Activated gamma-delta T cell treated with anti-CD3 and anti-CD28 coated beads, Interleukin-2, amount 50 U/mL, for 16 hours (primary cell): ENCODE results near the gene USHBP1.

Experiments used
- DNase-seq: peaks from one replicate; pipeline ENCODE4 v3.0.0-alpha.2; 2020; ENCODE audit warnings: low read depth

Gene USHBP1

DNA sequence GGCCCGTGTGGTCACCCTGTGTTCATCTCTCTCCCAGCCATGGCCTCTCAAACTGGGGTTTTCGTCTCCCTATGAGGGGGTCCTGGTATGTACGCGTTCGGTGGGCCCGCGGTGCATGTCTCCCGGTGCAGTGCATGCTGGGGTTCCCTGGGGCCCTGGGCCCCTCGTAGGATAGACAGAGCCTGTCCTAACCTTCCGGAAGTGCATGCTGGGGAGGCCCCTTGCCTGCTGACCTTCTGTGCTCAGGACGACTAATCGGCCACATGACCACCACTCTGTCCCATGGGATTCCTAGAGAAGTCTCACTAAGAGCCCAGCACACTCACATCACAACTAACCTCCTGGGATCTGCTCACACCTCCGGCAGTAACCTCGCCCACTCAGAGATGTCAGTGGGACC lies 54.2 kb downstream of the USHBP1 start:
- no peak for DNase-seq

DNA sequence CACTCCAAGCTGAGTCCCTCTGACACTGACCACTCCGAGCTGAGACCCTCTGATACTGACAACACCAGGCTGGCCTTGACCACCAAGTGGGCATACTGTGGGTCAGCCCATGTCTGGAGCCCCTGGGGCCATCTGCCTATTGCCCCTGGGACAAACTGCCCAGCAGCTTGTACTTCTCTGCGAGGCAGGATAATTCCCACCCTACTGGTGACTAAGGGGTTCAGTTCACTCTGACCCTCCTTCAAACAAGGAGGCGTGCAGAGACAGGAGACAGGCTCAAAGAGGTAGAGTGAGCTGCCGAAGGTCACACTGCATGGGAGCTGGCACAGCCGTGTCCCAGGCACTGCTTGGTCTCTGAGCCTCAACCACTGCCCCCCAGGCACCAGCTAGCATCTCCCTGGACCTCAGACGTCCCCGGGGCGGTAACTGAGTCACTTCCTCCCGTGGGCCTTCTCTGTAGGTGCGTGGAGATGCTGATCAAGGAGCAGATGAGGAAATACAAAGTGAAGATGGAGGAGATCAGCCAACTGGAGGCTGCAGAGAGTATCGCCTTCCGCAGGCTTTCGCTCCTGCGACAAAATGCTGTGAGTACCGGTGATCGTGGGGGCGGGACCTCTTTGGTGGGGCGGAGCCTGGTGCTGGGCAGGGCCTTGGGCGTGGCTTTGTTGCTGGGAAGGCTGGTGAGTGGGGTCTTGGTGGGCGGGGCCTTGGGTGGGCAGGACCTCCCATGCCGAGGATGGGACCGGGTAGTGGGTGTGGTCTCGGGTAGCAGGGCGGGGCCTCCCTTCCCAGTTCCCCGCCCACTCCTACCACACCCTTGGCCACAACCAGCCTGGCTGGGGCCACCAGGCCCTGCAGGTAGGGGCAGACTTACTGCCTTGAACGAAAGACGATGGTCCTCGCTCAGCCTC lies 55.2 kb downstream of the USHBP1 start:
- DNase-seq: no peak

DNA sequence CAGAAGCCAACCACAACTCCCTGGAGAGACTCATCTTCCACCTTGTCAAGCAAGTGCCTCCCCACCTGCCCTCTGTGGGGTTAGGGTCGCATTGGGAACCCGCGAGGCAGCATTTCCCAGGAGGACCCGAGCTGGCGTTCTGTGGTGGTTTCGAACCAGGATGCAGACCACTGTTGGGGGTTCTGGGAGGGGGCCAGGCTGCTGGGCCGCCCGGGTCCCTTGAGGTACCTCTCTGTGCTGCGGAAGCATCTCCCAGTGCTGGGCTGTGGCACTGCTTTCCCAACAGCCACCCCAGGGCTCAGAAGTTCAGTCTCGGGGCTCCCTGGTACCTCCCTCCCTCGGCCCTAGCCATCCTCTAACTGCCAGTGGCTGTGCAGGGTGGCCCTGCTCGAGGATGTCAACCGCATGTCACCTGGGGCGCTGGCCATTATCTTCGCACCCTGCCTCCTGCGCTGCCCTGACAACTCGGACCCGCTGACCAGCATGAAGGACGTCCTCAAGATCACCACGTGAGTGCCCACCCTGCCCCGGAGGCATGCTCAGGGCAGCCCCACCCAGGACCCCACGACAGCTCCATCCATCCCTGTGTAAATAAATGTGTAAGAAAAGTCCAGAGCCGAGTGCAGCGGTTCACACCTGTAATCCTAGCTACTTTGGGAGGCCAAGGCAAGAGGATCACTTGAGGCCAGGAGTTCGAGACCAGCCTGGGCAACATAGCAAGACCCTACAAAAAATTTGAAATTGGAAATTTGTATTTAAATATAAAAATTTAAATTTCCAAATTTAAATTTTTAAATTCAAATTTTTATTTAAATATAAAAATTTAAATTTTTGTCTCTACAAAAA lies 57.6 kb downstream of the USHBP1 start:
- no peak for DNase-seq

DNA sequence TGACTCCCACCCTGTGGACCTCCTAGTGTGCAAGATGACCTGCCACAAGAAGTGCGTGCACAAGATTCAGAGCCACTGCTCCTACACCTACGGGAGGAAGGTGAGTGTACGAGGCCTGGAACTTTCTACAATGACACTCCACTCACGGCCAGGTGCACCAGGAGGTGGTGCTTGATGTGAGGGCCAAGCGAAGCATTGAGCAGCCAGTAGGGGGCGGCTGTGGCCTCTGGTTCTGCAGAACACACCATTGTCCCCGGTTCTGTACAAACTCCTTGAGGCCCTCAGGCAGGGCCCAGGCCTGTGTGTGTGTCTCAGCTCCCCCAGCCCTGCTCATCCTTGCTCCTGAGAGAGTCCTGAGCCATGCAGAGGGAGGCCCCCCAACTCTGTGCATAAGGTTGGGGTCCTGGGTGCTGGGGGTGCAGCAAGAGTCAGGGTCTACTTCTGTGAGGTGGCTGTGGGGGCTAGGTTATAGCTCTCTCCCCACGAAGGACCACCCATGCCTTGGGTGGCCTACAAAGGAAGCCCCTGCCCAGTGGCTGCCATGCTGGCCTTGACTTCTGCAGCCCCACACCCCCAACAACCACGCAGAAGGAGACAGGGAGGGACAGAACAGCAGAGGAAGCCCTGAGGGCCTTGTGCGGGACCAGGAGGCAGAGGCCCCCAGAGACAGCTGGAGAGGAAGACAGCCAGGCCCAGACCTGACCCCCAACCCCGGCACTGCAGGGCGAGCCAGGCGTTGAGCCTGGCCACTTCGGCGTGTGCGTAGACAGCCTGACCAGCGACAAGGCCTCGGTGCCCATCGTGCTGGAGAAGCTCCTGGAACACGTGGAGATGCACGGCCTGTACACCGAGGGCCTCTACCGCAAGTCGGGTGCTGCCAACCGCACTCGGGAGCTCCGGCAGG lies 59.1 kb downstream of the USHBP1 start:
- no peak for DNase-seq

- DNase-seq: no peak
Measured at GRCh38 chr19:17202713-17203112, 61.8 kb downstream of the USHBP1 start.

DNA sequence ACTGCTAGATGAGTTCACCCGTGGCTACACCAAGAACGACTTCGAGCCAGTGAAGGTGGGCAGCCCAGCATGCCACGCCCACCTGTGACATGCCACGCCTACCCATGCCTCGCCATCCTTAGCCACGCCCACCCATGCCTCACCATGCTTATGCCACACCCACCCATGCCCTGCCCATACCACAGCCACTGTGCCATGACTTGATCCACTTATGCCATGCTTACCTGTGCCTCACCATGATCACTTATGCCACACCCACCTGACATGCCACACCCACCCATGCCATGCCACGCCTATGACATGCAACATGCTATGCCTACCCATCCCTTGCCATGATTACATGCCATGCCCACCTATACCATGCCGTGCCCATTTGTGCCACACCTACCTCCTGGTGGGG lies 62.3 kb downstream of the USHBP1 start:
- DNase-seq: no peak

DNA sequence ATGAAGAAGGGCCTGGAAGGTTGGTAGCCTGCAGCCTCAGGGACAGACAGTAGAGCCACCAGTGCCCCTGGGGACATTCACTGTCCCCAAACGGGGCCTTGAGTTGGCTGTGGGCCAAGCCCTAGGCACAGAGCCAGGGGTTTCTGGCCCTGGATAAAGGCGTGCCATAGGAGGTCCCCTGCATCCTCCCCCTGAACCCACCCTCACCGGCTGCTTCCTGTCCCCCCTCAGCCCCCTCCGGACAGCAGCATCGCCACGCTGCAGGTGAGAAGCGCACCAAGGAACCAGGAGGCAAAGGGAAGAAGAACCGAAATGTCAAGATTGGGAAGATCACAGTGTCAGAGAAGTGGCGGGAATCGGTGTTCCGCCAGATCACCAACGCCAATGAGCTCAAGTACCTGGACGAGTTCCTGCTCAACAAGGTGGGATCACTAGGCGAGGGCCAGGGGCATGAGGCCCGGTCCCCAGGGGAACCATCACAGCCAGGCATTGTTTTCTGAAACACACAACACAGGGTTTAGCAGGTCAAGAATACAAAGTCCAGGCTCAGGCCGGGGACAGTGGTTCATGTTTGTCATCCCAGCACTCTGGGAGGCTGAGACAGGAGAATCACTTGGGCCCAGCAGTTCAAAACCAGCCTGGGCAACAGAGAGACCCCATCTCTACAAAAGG lies 64.0 kb downstream of the USHBP1 start:
- DNase-seq: no peak
